ENCODE results near the gene SDSL. TPM values are rescaled to one million over a fixed set of nuclear protein-coding genes. Genes with fewer than 3 reads are reported as not detected.

Gene SDSL
- total RNA-seq, 4 donors from 2014 or later, result 0.91 to 1.4 (median 0.98) TPM; not detected in 1

DNA sequence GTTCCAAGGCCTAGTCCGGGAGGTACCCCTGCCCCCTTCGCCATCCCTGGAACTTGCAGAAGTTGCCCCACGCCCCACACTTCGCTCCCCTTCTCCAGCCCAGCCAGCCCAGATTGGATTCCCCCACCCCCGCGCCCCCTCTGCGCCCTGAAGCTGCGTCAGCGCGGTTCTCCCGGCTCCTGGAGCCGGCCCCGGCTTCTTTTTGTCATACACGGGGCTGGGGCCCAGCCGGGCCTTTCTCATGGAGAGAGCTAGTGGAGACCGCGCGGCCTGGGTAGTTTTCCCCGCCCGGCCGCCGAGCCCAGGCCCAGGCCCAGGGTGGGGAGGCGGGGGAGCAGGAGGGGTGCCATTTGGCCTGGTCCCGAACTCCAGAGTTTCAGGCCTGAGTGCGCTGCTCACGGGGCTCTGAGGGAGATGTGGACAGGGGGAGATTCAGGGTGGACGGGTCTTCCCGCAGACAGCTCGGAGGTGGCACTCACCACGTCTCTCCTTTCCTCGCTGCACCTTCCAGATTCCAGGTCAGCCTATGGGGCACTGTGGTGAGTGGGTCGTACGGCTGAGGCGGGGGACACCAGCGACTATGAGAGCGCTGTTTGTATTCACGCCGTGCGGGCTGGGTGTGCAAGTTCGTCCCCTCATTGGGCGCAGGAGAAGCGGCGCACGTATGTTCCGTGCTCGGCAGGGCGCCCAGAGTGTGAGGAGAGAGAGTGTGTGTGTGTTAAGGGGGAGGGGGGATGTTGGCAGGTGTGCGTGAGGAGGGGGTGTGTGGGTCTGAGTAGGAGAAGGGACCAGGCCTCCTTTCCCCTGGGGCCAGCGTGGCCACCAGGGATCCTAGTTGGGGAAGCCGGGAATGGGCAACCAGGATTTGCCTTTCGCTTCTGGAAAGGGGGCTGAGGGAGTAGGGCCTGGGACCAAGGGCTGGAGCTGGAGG is 50.3 kb downstream of the SDSL start:
- no peaks in the 10 kb centered on the region for H3K9me3 ChIP-seq
- TF ChIP-seq POLR2A (IDR thresholded peaks at IDR 0.05), result no peak
- TF ChIP-seq, protein P1, sequence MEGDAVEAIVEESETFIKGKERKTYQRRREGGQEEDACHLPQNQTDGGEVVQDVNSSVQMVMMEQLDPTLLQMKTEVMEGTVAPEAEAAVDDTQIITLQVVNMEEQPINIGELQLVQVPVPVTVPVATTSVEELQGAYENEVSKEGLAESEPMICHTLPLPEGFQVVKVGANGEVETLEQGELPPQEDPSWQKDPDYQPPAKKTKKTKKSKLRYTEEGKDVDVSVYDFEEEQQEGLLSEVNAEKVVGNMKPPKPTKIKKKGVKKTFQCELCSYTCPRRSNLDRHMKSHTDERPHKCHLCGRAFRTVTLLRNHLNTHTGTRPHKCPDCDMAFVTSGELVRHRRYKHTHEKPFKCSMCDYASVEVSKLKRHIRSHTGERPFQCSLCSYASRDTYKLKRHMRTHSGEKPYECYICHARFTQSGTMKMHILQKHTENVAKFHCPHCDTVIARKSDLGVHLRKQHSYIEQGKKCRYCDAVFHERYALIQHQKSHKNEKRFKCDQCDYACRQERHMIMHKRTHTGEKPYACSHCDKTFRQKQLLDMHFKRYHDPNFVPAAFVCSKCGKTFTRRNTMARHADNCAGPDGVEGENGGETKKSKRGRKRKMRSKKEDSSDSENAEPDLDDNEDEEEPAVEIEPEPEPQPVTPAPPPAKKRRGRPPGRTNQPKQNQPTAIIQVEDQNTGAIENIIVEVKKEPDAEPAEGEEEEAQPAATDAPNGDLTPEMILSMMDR (IDR thresholded peaks at IDR 0.05 in 4 of 5, conservative IDR thresholded peaks at IDR 0.05 in 1 of 5), result no peak
- in situ Hi-C loops (cut with MboI; ENCODE audit: low sequenced_read_pairs in 4 of 4), result loop anchor here (25.0 kb wide), 1 partner anchor 440 kb away; no protein-coding TSS in a partner anchor

DNA sequence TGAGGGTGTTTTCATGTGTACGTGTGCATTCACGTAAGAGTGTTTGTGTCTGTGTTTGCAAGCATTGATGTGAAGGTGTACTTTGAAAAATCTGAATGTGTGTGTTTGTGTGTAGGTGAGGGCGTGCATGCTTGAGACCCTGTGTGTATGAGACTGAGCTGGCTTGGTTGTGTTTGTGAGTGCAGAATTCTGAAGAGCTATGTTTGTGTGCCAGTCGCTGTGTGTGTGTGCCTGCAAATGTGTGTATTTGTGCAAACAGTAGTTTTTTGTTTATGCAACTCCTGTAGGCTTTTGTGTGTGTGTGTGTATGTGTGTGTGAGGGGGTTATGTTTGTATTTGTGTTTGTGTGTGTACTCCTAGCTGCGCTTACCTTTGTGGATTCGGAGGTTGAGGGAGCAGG is 51.2 kb downstream of the SDSL start:
- H3K9me3 ChIP-seq, result no peaks in the 10 kb centered on the region
- no peak for TF ChIP-seq POLR2A (IDR thresholded peaks at IDR 0.05)
- TF ChIP-seq, protein P1 (IDR thresholded peaks at IDR 0.05 in 4 of 5, conservative IDR thresholded peaks at IDR 0.05 in 1 of 5), result no peak
- in situ Hi-C loops (cut with MboI; ENCODE audit: low sequenced_read_pairs in 4 of 4) (loop anchor here (25.0 kb wide), 1 partner anchor 439 kb away; no protein-coding TSS in a partner anchor), intact Hi-C loops (cut with DNase I; ENCODE audit: low total_unique reads) (no loop called here)
- H3K4me3 ChIP-seq, result no peak overlapping the region
- DNase-seq (no peak), ATAC-seq (no peak)
- H3K36me3 ChIP-seq, result no peaks in the 10 kb centered on the region
- no peaks in the 10 kb centered on the region for H3K4me1 ChIP-seq
- no peak overlapping the region for H3K27ac ChIP-seq
- H3K27me3 ChIP-seq, result peaks cover 73 to 93% (median 88%) of the 10 kb centered on the region in 3 donors

More for the DNA sequence above, 50.3 kb downstream of the SDSL start:
- peaks cover 76 to 93% (median 89%) of the 10 kb centered on the region in 3 donors for H3K27me3 ChIP-seq
- peaks cover 0 to 3% of the 10 kb centered on the region in 2 donors for H3K4me1 ChIP-seq
- no peaks in the 10 kb centered on the region for H3K36me3 ChIP-seq
- intact Hi-C loops (cut with DNase I; ENCODE audit: low total_unique reads), result no loop called here
- no peak overlapping the region for H3K27ac ChIP-seq
- DNase-seq (no peak), ATAC-seq (no peak)
- H3K4me3 ChIP-seq, result no peak overlapping the region

DNA sequence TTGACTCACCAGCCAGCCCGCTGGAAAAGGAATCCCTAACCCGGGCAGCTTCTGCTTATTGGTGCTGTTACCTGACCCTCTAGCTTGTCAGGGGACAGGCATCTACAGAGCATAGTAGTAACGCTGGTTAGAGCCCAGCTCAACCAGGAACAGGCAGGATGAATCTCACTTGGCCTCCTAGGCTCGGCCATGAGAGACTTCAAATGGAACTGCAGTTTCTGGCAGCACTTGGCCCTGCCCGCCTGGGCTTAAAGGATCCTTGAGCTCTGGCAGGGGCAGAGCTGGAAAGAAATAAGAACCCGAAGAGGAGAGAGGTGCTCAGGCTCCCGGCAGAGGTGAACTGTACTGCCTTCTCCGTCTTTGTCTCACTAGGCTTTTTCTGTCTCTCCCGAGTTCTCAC is 51.8 kb downstream of the SDSL start:
- TF ChIP-seq, protein P1 (IDR thresholded peaks at IDR 0.05 in 4 of 5, conservative IDR thresholded peaks at IDR 0.05 in 1 of 5), result no peak
- no peak for TF ChIP-seq POLR2A (IDR thresholded peaks at IDR 0.05)
- H3K4me1 ChIP-seq, result no peaks in the 10 kb centered on the region
- peaks cover 71 to 93% (median 88%) of the 10 kb centered on the region in 3 donors for H3K27me3 ChIP-seq
- in situ Hi-C loops (cut with MboI; ENCODE audit: low sequenced_read_pairs in 4 of 4) (loop anchor here (25.0 kb wide), 1 partner anchor 438 kb away; no protein-coding TSS in a partner anchor), intact Hi-C loops (cut with DNase I; ENCODE audit: low total_unique reads) (no loop called here)
- H3K9me3 ChIP-seq, result no peaks in the 10 kb centered on the region
- no peak overlapping the region for H3K4me3 ChIP-seq
- no peak for ATAC-seq
- DNase-seq, result no peak
- no peaks in the 10 kb centered on the region for H3K36me3 ChIP-seq
- H3K27ac ChIP-seq, result no peak overlapping the region

DNA sequence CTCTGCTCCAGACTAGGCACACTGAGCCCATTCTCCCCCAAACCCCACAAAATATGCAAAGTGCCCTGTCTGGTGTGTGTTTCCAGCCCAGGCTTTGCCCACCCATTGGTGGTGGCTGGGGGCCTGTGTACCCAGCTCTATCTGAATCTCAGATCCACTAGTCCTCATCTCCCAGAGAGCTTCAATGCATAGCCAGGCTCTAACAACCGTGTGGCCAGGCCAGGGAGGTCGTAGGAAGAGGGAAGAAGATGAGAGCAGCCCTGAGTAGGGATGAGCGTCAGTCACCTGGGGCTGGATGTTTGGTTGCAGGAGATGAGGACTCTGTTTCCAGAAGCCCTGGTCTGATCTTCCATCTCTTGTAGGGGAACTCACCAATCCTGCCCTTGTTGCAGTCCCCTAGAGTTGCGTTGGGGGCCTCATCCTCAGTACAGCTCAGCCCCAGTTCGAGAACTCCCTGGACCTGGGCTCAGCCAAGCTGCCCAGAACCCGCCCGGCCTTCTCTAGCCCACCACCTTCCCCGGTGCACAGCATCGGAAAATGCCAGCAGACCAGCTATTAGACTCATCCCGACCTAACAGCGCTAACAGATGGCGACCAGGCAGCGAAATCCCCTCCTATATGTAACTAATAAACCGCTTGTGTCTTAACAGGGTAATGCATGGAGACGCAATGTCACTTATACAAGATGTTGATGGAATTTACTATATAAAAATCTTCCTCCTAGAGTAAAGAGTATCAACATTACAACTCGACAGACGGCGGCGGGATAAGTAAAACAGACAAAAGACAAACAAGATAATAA is 52.7 kb downstream of the SDSL start:
- intact Hi-C loops (cut with DNase I; ENCODE audit: low total_unique reads), result no loop called here
- TF ChIP-seq POLR2A (IDR thresholded peaks at IDR 0.05), result no peak
- TF ChIP-seq, protein P1 (IDR thresholded peaks at IDR 0.05 in 4 of 5, conservative IDR thresholded peaks at IDR 0.05 in 1 of 5), result no peak

More for the DNA sequence above, 52.7 kb downstream of the SDSL start:
- H3K27me3 ChIP-seq, result peaks cover 73 to 94% (median 88%) of the 10 kb centered on the region in 3 donors
- ATAC-seq (no peak), DNase-seq (no peak)
- no peaks in the 10 kb centered on the region for H3K4me1 ChIP-seq
- no peaks in the 10 kb centered on the region for H3K36me3 ChIP-seq
- H3K9me3 ChIP-seq, result no peaks in the 10 kb centered on the region
- no peak overlapping the region for H3K4me3 ChIP-seq
- H3K27ac ChIP-seq, result no peak overlapping the region
- in situ Hi-C loops (cut with MboI; ENCODE audit: low sequenced_read_pairs in 4 of 4), result loop anchor here (25.0 kb wide), 1 partner anchor 437 kb away; no protein-coding TSS in a partner anchor

Measured in gastrocnemius medialis (tissue), 4 donors.